ENCODE results near the gene ATG101. TPM values are rescaled to one million over a fixed set of nuclear protein-coding genes. Genes with fewer than 3 reads are reported as not detected.

Gene ATG101
- total and polyA plus RNA-seq, 9 of the 15 experiments (the other 6 are each of a cell fraction or from before 2014, with no cell fraction given): 2.9 to 52.4 (median 29.7) TPM

DNA sequence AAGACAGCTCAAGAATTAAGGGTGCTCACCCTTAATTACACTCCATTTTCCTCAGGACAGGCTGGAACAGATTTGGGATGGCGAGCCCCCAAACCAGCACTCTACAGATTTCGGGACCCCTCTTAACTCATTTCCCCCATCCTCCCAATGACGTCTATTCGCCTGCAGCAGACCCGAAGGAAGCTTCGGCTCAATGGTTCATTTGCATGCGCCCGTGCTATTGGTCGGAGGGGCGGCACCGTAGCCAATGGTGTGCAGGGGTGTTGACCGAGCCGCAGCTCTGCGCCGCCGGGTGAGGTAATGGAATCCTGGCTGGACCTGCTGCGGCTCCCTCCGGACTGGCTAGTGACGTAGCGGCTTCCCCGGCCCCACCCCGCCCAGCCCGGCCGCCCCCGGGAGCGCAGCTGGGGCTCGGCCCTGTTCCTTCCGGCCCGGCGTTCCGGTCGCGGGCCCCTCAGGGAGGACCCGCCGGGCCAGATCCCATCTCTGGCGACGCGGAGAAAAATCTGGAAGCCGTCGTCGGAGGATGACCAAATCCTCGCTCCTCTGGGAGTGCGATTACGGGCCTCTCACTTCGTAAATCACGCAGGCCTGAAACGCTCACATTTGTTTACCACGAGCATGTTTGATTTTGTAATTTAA lies 36.9 kb upstream of the ATG101 start (continued):
- TF ChIP-seq ZNF354B (CRISPR knock-in tag; IDR thresholded peaks at IDR 0.05) (no peak), JUN (IDR thresholded peaks at IDR 0.05; ENCODE audit: borderline replicate concordance, low read depth, low read length) (peak; percentile 68), JUN (CRISPR knock-in tag; IDR thresholded peaks at IDR 0.05; ENCODE audit: borderline replicate concordance) (peak; percentile 57; the same call in 1 of the 2 replicates), ZBTB8A (IDR thresholded peaks at IDR 0.05; ENCODE audit: partially characterized antibody) (no peak), ZNF551 (CRISPR knock-in tag; IDR thresholded peaks at IDR 0.05) (no peak), ZNF3 (CRISPR knock-in tag; IDR thresholded peaks at IDR 0.05) (no peak), CHD2 (IDR thresholded peaks at IDR 0.05; ENCODE audit: low read depth, low read length) (peak; percentile 57), NUFIP1 (IDR thresholded peaks at IDR 0.05; ENCODE audit: partially characterized antibody) (no peak), TCF7L2 (IDR thresholded peaks at IDR 0.05; ENCODE audit: low read depth, low read length) (no peak), ZNF124 (CRISPR knock-in tag; IDR thresholded peaks at IDR 0.05) (no peak), NFE2 (IDR thresholded peaks at IDR 0.05; ENCODE audit: low read depth) (no peak), ATF1 (CRISPR knock-in tag; IDR thresholded peaks at IDR 0.05) (no peak), ATF1 (tag; IDR thresholded peaks at IDR 0.05) (peak; percentile 91), SUPT5H (IDR thresholded peaks at IDR 0.05) (no peak), OTX1 (CRISPR knock-in tag; IDR thresholded peaks at IDR 0.05) (no peak)
- TF ChIP-seq, protein P1, sequence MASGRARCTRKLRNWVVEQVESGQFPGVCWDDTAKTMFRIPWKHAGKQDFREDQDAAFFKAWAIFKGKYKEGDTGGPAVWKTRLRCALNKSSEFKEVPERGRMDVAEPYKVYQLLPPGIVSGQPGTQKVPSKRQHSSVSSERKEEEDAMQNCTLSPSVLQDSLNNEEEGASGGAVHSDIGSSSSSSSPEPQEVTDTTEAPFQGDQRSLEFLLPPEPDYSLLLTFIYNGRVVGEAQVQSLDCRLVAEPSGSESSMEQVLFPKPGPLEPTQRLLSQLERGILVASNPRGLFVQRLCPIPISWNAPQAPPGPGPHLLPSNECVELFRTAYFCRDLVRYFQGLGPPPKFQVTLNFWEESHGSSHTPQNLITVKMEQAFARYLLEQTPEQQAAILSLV (tag; IDR thresholded peaks at IDR 0.05): no peak
- TF ChIP-seq, protein P2, sequence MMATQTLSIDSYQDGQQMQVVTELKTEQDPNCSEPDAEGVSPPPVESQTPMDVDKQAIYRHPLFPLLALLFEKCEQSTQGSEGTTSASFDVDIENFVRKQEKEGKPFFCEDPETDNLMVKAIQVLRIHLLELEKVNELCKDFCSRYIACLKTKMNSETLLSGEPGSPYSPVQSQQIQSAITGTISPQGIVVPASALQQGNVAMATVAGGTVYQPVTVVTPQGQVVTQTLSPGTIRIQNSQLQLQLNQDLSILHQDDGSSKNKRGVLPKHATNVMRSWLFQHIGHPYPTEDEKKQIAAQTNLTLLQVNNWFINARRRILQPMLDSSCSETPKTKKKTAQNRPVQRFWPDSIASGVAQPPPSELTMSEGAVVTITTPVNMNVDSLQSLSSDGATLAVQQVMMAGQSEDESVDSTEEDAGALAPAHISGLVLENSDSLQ (IDR thresholded peaks at IDR 0.05): 0 out of 2 replicates have a peak, but pooled peaks have one; percentile 4
- TF ChIP-seq, protein P3, sequence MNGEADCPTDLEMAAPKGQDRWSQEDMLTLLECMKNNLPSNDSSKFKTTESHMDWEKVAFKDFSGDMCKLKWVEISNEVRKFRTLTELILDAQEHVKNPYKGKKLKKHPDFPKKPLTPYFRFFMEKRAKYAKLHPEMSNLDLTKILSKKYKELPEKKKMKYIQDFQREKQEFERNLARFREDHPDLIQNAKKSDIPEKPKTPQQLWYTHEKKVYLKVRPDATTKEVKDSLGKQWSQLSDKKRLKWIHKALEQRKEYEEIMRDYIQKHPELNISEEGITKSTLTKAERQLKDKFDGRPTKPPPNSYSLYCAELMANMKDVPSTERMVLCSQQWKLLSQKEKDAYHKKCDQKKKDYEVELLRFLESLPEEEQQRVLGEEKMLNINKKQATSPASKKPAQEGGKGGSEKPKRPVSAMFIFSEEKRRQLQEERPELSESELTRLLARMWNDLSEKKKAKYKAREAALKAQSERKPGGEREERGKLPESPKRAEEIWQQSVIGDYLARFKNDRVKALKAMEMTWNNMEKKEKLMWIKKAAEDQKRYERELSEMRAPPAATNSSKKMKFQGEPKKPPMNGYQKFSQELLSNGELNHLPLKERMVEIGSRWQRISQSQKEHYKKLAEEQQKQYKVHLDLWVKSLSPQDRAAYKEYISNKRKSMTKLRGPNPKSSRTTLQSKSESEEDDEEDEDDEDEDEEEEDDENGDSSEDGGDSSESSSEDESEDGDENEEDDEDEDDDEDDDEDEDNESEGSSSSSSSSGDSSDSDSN (IDR thresholded peaks at IDR 0.05; ENCODE audit: borderline replicate concordance in 1 of 2, low read depth in 2 of 2, low read length in 2 of 2): peak; percentile 52 to 81; a peak in 1 of 4 replicates
- TF ChIP-seq, protein P4, sequence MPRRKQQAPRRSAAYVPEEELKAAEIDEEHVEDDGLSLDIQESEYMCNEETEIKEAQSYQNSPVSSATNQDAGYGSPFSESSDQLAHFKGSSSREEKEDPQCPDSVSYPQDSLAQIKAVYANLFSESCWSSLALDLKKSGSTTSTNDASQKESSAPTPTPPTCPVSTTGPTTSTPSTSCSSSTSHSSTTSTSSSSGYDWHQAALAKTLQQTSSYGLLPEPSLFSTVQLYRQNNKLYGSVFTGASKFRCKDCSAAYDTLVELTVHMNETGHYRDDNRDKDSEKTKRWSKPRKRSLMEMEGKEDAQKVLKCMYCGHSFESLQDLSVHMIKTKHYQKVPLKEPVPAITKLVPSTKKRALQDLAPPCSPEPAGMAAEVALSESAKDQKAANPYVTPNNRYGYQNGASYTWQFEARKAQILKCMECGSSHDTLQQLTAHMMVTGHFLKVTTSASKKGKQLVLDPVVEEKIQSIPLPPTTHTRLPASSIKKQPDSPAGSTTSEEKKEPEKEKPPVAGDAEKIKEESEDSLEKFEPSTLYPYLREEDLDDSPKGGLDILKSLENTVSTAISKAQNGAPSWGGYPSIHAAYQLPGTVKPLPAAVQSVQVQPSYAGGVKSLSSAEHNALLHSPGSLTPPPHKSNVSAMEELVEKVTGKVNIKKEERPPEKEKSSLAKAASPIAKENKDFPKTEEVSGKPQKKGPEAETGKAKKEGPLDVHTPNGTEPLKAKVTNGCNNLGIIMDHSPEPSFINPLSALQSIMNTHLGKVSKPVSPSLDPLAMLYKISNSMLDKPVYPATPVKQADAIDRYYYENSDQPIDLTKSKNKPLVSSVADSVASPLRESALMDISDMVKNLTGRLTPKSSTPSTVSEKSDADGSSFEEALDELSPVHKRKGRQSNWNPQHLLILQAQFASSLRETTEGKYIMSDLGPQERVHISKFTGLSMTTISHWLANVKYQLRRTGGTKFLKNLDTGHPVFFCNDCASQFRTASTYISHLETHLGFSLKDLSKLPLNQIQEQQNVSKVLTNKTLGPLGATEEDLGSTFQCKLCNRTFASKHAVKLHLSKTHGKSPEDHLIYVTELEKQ (CRISPR knock-in tag; IDR thresholded peaks at IDR 0.05): no peak
- TF ChIP-seq, protein P5, sequence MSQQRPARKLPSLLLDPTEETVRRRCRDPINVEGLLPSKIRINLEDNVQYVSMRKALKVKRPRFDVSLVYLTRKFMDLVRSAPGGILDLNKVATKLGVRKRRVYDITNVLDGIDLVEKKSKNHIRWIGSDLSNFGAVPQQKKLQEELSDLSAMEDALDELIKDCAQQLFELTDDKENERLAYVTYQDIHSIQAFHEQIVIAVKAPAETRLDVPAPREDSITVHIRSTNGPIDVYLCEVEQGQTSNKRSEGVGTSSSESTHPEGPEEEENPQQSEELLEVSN (IDR thresholded peaks at IDR 0.05; ENCODE audit: borderline replicate concordance in 1 of 2, extremely low read depth in 1 of 2, insufficient read depth in 1 of 2, insufficient read length in 1 of 2, low read depth in 1 of 2, low read length in 1 of 2, poor library complexity in 1 of 2, severe bottlenecking in 1 of 2): peak in 1 of 2 experiments; percentile 26

Data from K562 (cell line).